ENCODE data around the gene RASSF5.
"Not testable (repeated sequence)": the region's sequence is repeated elsewhere in the genome, so short reads cannot be mapped to it uniquely, and the experiment has no call there.

The RASSF5 gene

DNA sequence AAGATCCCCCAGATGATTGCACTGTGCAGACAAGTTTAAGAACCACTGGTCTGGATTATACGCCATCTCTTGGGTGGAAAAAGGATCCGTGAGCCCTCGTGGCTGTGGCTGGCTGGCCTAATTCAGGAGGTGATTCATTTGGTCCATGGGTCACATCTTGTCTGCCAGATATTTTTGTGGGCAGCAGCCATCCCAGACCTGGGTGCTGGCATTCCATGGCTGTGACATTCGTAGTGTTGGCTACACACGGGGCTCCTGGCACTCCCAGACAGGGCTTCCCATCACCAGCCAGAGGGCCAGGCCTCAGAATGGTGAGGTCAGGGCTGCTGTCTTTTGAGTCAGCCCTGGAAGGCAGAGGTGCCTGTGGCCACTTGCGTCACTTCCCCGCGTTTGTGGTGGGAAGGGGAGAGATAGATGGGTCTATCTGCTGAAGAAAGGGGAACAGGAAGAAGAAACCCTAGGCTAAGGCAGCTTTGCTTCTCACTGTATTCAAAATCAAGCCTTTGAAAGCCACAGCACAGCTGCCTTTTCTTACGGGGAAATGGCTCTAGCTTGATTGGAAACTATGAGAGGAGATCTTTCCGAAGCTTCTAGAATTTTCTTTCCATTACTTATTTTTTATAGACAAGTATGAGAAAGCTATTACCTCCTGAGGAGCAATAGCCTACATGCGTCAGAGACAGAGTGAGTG lies 72.6 kb downstream of the RASSF5 start:
- DNase-seq (ENCODE audit: low read depth): peak; percentile 89
- TF ChIP-seq, protein P1, sequence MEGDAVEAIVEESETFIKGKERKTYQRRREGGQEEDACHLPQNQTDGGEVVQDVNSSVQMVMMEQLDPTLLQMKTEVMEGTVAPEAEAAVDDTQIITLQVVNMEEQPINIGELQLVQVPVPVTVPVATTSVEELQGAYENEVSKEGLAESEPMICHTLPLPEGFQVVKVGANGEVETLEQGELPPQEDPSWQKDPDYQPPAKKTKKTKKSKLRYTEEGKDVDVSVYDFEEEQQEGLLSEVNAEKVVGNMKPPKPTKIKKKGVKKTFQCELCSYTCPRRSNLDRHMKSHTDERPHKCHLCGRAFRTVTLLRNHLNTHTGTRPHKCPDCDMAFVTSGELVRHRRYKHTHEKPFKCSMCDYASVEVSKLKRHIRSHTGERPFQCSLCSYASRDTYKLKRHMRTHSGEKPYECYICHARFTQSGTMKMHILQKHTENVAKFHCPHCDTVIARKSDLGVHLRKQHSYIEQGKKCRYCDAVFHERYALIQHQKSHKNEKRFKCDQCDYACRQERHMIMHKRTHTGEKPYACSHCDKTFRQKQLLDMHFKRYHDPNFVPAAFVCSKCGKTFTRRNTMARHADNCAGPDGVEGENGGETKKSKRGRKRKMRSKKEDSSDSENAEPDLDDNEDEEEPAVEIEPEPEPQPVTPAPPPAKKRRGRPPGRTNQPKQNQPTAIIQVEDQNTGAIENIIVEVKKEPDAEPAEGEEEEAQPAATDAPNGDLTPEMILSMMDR (IDR thresholded peaks at IDR 0.05; ENCODE audit: low read depth, low read length, missing control alignments): no peak
- H3K4me3 ChIP-seq (ENCODE audit: low read depth, low read length): no peak overlapping the region

DNA sequence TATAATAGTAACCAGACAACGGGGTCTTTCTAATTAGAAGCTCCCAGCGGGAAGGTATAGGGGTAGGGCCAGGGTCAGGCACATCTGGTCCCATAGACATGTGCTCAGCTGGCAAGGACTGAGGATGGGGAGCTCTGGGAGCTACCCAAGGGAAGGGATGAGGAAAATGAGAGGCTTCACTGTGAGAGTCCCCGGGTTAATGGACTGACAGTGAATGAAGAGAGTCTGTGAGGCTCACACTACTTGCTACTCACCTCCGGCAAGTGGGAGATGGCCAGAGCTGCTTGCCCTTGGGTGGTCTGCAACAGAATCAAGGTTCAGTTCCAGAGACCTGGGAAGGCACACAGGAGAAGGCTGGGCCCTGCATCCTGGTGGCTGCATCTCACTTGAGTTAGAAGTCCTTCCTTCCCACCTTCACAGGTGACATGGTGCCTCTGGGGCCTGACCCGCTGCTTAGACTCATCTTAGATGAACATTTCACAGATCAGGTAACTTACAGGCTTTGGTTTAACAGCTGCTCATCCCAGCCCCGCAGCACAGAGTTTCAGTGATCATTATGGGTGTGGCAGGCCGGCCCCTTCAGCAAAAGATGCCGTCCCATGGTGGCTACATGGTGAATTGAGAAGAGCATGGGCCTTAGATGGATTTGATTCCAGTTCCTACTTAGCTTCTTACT lies 73.2 kb downstream of the RASSF5 start:
- TF ChIP-seq, protein P1 (IDR thresholded peaks at IDR 0.05; ENCODE audit: low read depth, low read length, missing control alignments): no peak
- DNase-seq (ENCODE audit: low read depth): no peak
- H3K4me3 ChIP-seq (ENCODE audit: low read depth, low read length): no peak overlapping the region

DNA sequence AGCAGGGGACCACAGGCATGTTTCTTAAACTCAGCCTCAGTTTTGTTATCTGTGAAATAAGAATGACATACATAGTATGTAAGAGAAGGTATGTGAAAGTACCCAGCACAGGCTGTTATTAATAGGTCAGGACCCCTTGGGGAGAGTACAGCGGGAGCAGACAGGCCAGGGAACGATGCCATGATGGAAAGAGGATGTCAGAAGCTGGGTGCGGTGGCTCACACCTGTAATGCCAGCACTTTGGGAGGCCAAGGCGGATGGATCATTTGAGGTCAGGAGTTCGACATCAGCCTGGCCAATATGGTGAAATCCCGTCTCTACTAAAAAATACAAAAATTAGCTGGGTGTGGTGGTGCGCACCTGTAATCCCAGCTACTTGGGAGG lies 73.8 kb downstream of the RASSF5 start:
- not testable (repeated sequence) for H3K4me3 ChIP-seq (ENCODE audit: low read depth, low read length); DNase-seq (ENCODE audit: low read depth)

DNA sequence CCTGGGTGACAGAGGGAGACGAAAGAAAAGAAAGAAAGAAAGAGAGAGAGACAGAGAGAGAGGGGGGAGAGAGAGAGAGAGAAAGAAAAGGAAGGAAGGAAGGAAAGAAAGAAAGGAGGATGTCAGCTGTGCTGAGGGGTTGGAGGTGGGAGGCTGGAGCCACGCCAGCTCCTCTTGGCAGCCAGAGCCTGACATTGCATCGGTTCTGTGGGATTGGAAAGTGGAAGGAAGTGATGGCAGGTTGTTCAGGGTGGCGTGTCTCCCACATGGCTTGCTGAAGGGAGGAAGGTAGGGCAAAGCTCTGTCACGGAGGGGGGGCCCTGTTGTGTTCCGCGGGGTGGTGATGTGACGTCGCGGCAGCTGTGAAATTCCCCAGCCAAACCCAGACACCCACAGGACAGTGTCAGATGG lies 74.2 kb downstream of the RASSF5 start:
- no peak for DNase-seq (ENCODE audit: low read depth)
- TF ChIP-seq, protein P1 (IDR thresholded peaks at IDR 0.05; ENCODE audit: low read depth, low read length, missing control alignments): no peak
- H3K4me3 ChIP-seq (ENCODE audit: low read depth, low read length): no peak overlapping the region

DNA sequence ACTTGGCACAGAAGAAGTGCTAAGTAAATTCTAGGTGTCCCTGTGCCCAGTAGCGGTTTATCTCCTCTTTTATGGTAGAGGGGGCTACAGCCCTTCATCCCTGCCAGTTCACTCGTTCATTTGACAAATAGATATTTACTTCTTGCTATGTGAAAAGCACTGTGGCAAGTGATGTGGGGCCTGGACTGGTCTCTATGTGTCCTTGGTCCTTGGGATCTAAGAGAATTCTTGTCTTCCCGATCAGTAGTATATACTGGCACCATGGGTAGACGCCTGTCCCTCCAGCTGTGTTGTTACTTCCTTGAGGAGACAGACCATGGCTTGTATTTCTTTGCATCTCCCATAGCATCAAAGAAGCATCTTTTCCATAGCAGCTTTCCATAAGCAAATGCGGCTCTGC lies 75.2 kb downstream of the RASSF5 start:
- TF ChIP-seq, protein P1 (IDR thresholded peaks at IDR 0.05; ENCODE audit: low read depth, low read length, missing control alignments): no peak
- DNase-seq (ENCODE audit: low read depth): no peak

DNA sequence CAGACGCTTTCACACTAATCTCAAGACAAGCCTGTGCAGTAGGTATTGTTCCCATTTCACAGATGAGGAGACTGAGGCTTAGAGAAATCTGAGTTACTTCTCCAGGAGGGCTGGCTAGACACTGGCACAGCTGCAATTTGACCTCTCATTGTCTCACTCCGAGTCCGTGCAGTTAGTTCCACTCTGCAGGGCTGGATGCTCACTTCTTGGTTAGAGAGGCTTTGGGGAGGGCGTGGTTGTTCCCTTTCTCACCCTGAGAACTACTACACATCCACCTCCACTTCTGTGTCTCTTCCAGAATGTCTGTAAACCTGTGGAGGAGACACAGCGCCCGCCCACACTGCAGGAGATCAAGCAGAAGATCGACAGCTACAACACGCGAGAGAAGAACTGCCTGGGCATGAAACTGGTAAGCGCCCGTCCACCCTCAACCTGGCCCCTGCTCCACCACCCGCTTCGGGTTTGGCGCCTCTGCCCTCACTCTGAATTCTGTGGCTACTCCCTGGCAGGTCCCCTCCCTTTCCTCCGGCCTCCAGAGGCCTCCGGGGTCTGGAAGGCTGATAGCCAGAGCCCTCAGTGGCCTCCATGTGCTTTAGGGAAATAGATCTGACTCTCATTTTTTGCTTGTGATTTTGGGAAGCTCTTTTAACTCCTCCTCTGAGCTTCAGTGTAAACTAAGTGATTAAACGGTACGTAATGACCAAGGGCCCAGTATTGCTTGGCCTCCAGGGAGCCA lies 75.8 kb downstream of the RASSF5 start:
- DNase-seq (ENCODE audit: low read depth): no peak
- TF ChIP-seq, protein P1 (IDR thresholded peaks at IDR 0.05; ENCODE audit: low read depth, low read length, missing control alignments): no peak
- no peak overlapping the region for H3K4me3 ChIP-seq (ENCODE audit: low read depth, low read length)

More for the DNA sequence above, 75.2 kb downstream of the RASSF5 start:
- H3K4me3 ChIP-seq (ENCODE audit: low read depth, low read length): no peak overlapping the region
